HepG2 (cell line): ENCODE data around the gene HACD2. TPM values are rescaled to one million over a fixed set of nuclear protein-coding genes. Genes with fewer than 3 reads are reported as not detected.
A peak's percentile ranks its signal among the peaks of the same experiment; 100 is the strongest.

Experiments
- ELF1 ChIP-seq: sonication (generic); formaldehyde crosslinking; IDR thresholded peaks from 2 replicates; pipeline ENCODE4 v1.4.0; 2020; ENCODE audit warnings: missing genetic modification reagents
- FOXC1 ChIP-seq: sonication (generic); formaldehyde crosslinking; IDR thresholded peaks from 2 replicates; pipeline ENCODE4 v1.8.0; 2022; ENCODE audit warnings: mild to moderate bottlenecking, missing genetic modification reagents, borderline replicate concordance
- GABPA ChIP-seq, 2 experiments: IDR thresholded peaks; 2 replicates each; pipeline ENCODE4 v1.6.1; 2011 to 2016; ENCODE audit warnings: low read depth in 2 of 2, low read length in 1 of 2, missing biosample characterization in 1 of 2, missing genetic modification characterization in 1 of 2
- KLF16 ChIP-seq, 2 experiments: sonication (generic) in 1 of 2; formaldehyde crosslinking in 1 of 2; IDR thresholded peaks; 2 replicates each; pipeline versions ENCODE4 v1.6.1 to v1.8.0; 2016 to 2023; ENCODE audit warnings: missing genetic modification reagents in 2 of 2, missing compliant biosample characterization in 1 of 2
- MYNN ChIP-seq: sonication (generic); formaldehyde crosslinking; IDR thresholded peaks from 2 replicates; pipeline ENCODE4 v1.4.0; 2020; ENCODE audit warnings: mild to moderate bottlenecking, low read depth, missing genetic modification reagents
- SMAD1 ChIP-seq: sonication (generic); formaldehyde crosslinking; IDR thresholded peaks from 2 replicates; pipeline ENCODE4 v1.4.0; 2020; ENCODE audit warnings: missing genetic modification reagents, low read depth, mild to moderate bottlenecking, borderline replicate concordance
- SP5 ChIP-seq: IDR thresholded peaks from 2 replicates; pipeline ENCODE4 v1.6.1; 2016; ENCODE audit warnings: low read depth, borderline replicate concordance
- SYNCRIP ChIP-seq: fragments of 200-400 bp; formaldehyde crosslinking; IDR thresholded peaks from 2 replicates; pipeline ENCODE4 v1.6.1; 2018; ENCODE audit warnings: mild to moderate bottlenecking, low read depth, low read length; ENCODE audit not compliant: insufficient read depth
- ZKSCAN8 ChIP-seq: IDR thresholded peaks from 2 replicates; pipeline ENCODE4 v1.6.1; 2016; ENCODE audit warnings: borderline replicate concordance, missing genetic modification reagents, missing compliant biosample characterization
- ZMAT3 ChIP-seq: sonication (generic); formaldehyde crosslinking; conservative IDR thresholded peaks from 2 replicates; pipeline ENCODE4 v1.7.0; 2021; ENCODE audit warnings: missing genetic modification reagents
- ZNF264 ChIP-seq: sonication (generic); formaldehyde crosslinking; IDR thresholded peaks from 2 replicates; pipeline ENCODE4 v1.4.0; 2020; ENCODE audit warnings: missing genetic modification reagents
- ZNF335 ChIP-seq: sonication (generic); formaldehyde crosslinking; IDR thresholded peaks from 2 replicates; pipeline ENCODE4 v1.4.0; 2020; ENCODE audit warnings: missing genetic modification reagents
- ZNF350 ChIP-seq: sonication (generic); formaldehyde crosslinking; IDR thresholded peaks from 2 replicates; pipeline ENCODE4 v1.4.0; 2020; ENCODE audit warnings: mild to moderate bottlenecking, low read depth, missing genetic modification reagents, borderline replicate concordance
- ZNF546 ChIP-seq: sonication (generic); formaldehyde crosslinking; conservative IDR thresholded peaks from 2 replicates; pipeline ENCODE4 v1.8.1; 2023; ENCODE audit warnings: mild to moderate bottlenecking, missing genetic modification reagents
- polyA plus RNA-seq, 8 experiments: library from polyadenylated mRNA; depleted of rRNA in 3 of 8; stranded (reverse) in 7 of 8; unstranded in 1 of 8; fragments of >200 nt; fragmentation: Illumina TruSeq in 4 of 8; extraction: Trizol in 4 of 8; gene quantifications; 2 replicates each; pipeline versions ENCODE4 v1.2.1 to v1.2.3, GENCODE V29; 2011 to 2016; ENCODE audit warnings: low read depth in 4 of 8, missing spikeins in 1 of 8, mixed read lengths in 1 of 8; ENCODE audit not compliant: insufficient read depth in 1 of 8
- total RNA-seq, 5 experiments: library from RNA; depleted of rRNA; stranded (reverse); fragments of >200 nt; fragmentation: Illumina TruSeq; extraction: Trizol; gene quantifications; 2 replicates each; pipeline ENCODE4 v1.2.3, GENCODE V29; 2016; ENCODE audit warnings: low read depth in 1 of 5
- TF ChIP-seq, protein P1 (sequence below): sonication (generic); formaldehyde crosslinking; IDR thresholded peaks from 2 replicates; pipeline ENCODE4 v1.5.1; 2020; ENCODE audit warnings: missing genetic modification reagents, mild to moderate bottlenecking, borderline replicate concordance
- TF ChIP-seq, protein P2 (sequence below): sonication (generic); formaldehyde crosslinking; IDR thresholded peaks from 2 replicates; pipeline ENCODE4 v1.4.0; 2020; ENCODE audit warnings: missing genetic modification reagents, borderline replicate concordance
- TF ChIP-seq, protein P3 (sequence below): sonication (generic); formaldehyde crosslinking; IDR thresholded peaks from 2 replicates; pipeline ENCODE4 v1.4.0; 2020; ENCODE audit warnings: low read depth, mild to moderate bottlenecking, missing genetic modification reagents
- TF ChIP-seq, protein P4 (sequence below): IDR thresholded peaks from 2 replicates; pipeline ENCODE4 v1.6.1; 2016; ENCODE audit warnings: missing genetic modification reagents, missing compliant biosample characterization
- TF ChIP-seq, protein P5 (sequence below): sonication (generic); formaldehyde crosslinking; IDR thresholded peaks from 2 replicates; pipeline ENCODE4 v1.4.0; 2020; ENCODE audit warnings: missing genetic modification reagents, borderline replicate concordance

The HACD2 gene
- total and polyA plus RNA-seq, 2 of the 13 experiments (the other 11 are each of a cell fraction or from before 2014, with no cell fraction given) = 47.0 to 50.4 TPM

DNA sequence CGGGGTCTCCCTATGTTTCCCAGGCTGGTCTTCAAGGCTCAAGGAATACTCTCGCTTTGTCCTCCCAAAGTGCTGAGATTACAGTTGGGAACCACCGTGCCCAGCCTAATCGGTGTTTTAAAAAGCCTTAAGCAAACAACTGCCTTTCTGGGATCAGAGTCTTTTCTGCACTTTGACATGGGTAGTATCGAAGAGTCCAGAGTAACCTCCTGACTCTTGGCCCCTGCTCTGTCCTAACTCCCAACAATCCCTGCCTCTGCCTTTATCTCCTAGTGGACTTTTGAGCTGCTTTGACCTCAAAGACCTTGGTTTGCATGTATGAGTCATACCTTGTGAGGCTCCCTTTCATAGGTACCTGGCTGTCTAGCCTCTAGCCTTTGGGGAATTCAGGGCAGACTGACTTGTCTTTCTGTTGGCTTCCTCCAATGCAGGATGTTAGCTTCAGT is 21.0 kb upstream of the HACD2 start (continued):
- TF ChIP-seq, protein P1, sequence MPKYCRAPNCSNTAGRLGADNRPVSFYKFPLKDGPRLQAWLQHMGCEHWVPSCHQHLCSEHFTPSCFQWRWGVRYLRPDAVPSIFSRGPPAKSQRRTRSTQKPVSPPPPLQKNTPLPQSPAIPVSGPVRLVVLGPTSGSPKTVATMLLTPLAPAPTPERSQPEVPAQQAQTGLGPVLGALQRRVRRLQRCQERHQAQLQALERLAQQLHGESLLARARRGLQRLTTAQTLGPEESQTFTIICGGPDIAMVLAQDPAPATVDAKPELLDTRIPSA (CRISPR knock-in tag) = no peak
- TF ChIP-seq ELF1 (CRISPR knock-in tag) (0 out of 2 replicates have a peak, but pooled peaks have one; percentile 32), KLF16 (CRISPR knock-in tag; IDR thresholded peaks at IDR 0.05) (peak in 1 of 2 experiments; percentile 41; a peak in 1 of 4 replicates), ZMAT3 (0 out of 2 replicates have a peak, but pooled peaks have one; percentile 47), MYNN (CRISPR knock-in tag) (no peak), GABPA (IDR thresholded peaks at IDR 0.05; ENCODE audit: low read depth, low read length) (no peak), GABPA (CRISPR knock-in tag; IDR thresholded peaks at IDR 0.05; ENCODE audit: low read depth) (no peak), FOXC1 (CRISPR knock-in tag) (peak; percentile 73; the same call in 1 of the 2 replicates), SP5 (peak; percentile 65; the same call in 1 of the 2 replicates), ZNF350 (no peak), ZNF264 (CRISPR knock-in tag) (peak; percentile 33; the same call in 1 of the 2 replicates), SMAD1 (no peak), SYNCRIP (no peak), ZNF546 (CRISPR knock-in tag) (no peak), ZKSCAN8 (CRISPR knock-in tag) (peak; percentile 66; the same call in 1 of the 2 replicates), ZNF335 (peak; percentile 69; the same call in 1 of the 2 replicates)
- TF ChIP-seq, protein P2, sequence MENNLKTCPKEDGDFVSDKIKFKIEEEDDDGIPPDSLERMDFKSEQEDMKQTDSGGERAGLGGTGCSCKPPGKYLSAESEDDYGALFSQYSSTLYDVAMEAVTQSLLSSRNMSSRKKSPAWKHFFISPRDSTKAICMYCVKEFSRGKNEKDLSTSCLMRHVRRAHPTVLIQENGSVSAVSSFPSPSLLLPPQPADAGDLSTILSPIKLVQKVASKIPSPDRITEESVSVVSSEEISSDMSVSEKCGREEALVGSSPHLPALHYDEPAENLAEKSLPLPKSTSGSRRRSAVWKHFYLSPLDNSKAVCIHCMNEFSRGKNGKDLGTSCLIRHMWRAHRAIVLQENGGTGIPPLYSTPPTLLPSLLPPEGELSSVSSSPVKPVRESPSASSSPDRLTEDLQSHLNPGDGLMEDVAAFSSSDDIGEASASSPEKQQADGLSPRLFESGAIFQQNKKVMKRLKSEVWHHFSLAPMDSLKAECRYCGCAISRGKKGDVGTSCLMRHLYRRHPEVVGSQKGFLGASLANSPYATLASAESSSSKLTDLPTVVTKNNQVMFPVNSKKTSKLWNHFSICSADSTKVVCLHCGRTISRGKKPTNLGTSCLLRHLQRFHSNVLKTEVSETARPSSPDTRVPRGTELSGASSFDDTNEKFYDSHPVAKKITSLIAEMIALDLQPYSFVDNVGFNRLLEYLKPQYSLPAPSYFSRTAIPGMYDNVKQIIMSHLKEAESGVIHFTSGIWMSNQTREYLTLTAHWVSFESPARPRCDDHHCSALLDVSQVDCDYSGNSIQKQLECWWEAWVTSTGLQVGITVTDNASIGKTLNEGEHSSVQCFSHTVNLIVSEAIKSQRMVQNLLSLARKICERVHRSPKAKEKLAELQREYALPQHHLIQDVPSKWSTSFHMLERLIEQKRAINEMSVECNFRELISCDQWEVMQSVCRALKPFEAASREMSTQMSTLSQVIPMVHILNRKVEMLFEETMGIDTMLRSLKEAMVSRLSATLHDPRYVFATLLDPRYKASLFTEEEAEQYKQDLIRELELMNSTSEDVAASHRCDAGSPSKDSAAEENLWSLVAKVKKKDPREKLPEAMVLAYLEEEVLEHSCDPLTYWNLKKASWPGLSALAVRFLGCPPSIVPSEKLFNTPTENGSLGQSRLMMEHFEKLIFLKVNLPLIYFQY = 0 out of 2 replicates have a peak, but pooled peaks have one; percentile 30
- TF ChIP-seq, protein P3, sequence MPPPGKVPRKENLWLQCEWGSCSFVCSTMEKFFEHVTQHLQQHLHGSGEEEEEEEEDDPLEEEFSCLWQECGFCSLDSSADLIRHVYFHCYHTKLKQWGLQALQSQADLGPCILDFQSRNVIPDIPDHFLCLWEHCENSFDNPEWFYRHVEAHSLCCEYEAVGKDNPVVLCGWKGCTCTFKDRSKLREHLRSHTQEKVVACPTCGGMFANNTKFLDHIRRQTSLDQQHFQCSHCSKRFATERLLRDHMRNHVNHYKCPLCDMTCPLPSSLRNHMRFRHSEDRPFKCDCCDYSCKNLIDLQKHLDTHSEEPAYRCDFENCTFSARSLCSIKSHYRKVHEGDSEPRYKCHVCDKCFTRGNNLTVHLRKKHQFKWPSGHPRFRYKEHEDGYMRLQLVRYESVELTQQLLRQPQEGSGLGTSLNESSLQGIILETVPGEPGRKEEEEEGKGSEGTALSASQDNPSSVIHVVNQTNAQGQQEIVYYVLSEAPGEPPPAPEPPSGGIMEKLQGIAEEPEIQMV (CRISPR knock-in tag) = no peak
- TF ChIP-seq, protein P4, sequence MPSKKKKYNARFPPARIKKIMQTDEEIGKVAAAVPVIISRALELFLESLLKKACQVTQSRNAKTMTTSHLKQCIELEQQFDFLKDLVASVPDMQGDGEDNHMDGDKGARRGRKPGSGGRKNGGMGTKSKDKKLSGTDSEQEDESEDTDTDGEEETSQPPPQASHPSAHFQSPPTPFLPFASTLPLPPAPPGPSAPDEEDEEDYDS (CRISPR knock-in tag) = peak; percentile 63; the same call in 1 of the 2 replicates
- TF ChIP-seq, protein P5, sequence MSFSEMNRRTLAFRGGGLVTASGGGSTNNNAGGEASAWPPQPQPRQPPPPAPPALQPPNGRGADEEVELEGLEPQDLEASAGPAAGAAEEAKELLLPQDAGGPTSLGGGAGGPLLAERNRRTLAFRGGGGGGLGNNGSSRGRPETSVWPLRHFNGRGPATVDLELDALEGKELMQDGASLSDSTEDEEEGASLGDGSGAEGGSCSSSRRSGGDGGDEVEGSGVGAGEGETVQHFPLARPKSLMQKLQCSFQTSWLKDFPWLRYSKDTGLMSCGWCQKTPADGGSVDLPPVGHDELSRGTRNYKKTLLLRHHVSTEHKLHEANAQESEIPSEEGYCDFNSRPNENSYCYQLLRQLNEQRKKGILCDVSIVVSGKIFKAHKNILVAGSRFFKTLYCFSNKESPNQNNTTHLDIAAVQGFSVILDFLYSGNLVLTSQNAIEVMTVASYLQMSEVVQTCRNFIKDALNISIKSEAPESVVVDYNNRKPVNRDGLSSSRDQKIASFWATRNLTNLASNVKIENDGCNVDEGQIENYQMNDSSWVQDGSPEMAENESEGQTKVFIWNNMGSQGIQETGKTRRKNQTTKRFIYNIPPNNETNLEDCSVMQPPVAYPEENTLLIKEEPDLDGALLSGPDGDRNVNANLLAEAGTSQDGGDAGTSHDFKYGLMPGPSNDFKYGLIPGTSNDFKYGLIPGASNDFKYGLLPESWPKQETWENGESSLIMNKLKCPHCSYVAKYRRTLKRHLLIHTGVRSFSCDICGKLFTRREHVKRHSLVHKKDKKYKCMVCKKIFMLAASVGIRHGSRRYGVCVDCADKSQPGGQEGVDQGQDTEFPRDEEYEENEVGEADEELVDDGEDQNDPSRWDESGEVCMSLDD = no peak
